Neural cell (in vitro differentiated cells): ENCODE measurements around the gene HPF1. TPM values are rescaled to one million over a fixed set of nuclear protein-coding genes. Genes with fewer than 3 reads are reported as not detected.

Source experiments
- H2AFZ ChIP-seq: fragments of 200-600, 300-800 bp; sonication (generic), shearing (Covaris generic); 2 replicates; pipeline ENCODE4 v1.6.0; 2014; ENCODE audit warnings: low read depth, mild to moderate bottlenecking, antibody characterized with exemption, low read length, moderate library complexity
- H3F3A ChIP-seq: fragments of 200-600 bp; shearing (Covaris generic); 2 replicates; pipeline ENCODE4 v1.6.1; 2016; ENCODE audit warnings: mild to moderate bottlenecking, moderate library complexity, mixed read lengths, antibody characterized with exemption, low read length; ENCODE audit not compliant: insufficient read depth, poor library complexity, severe bottlenecking
- H3K27ac ChIP-seq: fragments of 200-600, 300-800 bp; sonication (generic), shearing (Covaris generic); 2 replicates; pipeline ENCODE4 v1.5.1; 2014; ENCODE audit warnings: mild to moderate bottlenecking, low read length, moderate library complexity
- H3K27me3 ChIP-seq: fragments of 300-800, 200-600 bp; sonication (generic), shearing (Covaris generic); 2 replicates; pipeline ENCODE4 v1.6.0; 2014; ENCODE audit warnings: mild to moderate bottlenecking, low read depth, low read length, moderate library complexity; ENCODE audit not compliant: insufficient read depth
- H3K36me3 ChIP-seq: fragments of 300-800, 200-600 bp; sonication (generic), shearing (Covaris generic); 2 replicates; pipeline ENCODE4 v1.5.1; 2014; ENCODE audit warnings: mild to moderate bottlenecking, antibody characterized with exemption, low read length, moderate library complexity; ENCODE audit not compliant: insufficient read depth
- H3K4me2 ChIP-seq: fragments of 300-800, 200-600 bp; sonication (generic), shearing (Covaris generic); 2 replicates; pipeline ENCODE4 v1.6.0; 2014; ENCODE audit warnings: mild to moderate bottlenecking, low read length
- H3K4me3 ChIP-seq: fragments of 300-800, 200-600 bp; sonication (generic), shearing (Covaris generic); 2 replicates; pipeline ENCODE4 v1.5.1; 2014; ENCODE audit warnings: mild to moderate bottlenecking, low read length, moderate library complexity
- H3K79me2 ChIP-seq: fragments of 200-600 bp; shearing (Covaris generic); replicated peaks from 2 replicates; pipeline ENCODE4 v1.6.0; 2014; ENCODE audit warnings: mild to moderate bottlenecking, low read length, moderate library complexity; ENCODE audit not compliant: insufficient read depth
- H3K9ac ChIP-seq: fragments of 300-800, 200-600 bp; sonication (generic), shearing (Covaris generic); 2 replicates; pipeline ENCODE4 v1.6.1; 2016; ENCODE audit warnings: mild to moderate bottlenecking, low read length, mixed read lengths
- H3K9me2 ChIP-seq: fragments of 200-600 bp; shearing (Covaris generic); 2 replicates; pipeline ENCODE4 v1.6.1; 2016; ENCODE audit warnings: mild to moderate bottlenecking, low read length, mixed read lengths; ENCODE audit not compliant: insufficient read depth
- H3K9me3 ChIP-seq: fragments of 200-600, 300-800 bp; sonication (generic), shearing (Covaris generic); 2 replicates; pipeline ENCODE4 v1.6.1; 2016; ENCODE audit warnings: mild to moderate bottlenecking, mixed run types, low read length, moderate library complexity, mixed read lengths
- H4K20me1 ChIP-seq: fragments of 200-600 bp; shearing (Covaris generic); 2 replicates; pipeline ENCODE4 v1.6.1; 2016; ENCODE audit warnings: mild to moderate bottlenecking, mixed run types; ENCODE audit not compliant: insufficient read depth
- CTCF ChIP-seq: fragments of 450-650 bp; IDR thresholded peaks from 2 replicates; pipeline ENCODE4 v1.5.1; 2014; ENCODE audit warnings: antibody characterized with exemption, mild to moderate bottlenecking, moderate library complexity; ENCODE audit not compliant: poor library complexity, severe bottlenecking
- EP300 ChIP-seq: fragments of 450-650 bp; conservative IDR thresholded peaks from 2 replicates; pipeline ENCODE4 v1.6.1; 2014; ENCODE audit warnings: antibody characterized with exemption, mild to moderate bottlenecking, moderate library complexity; ENCODE audit not compliant: poor library complexity, severe bottlenecking
- EZH2 ChIP-seq: fragments of 200-600, 300-800 bp; shearing (Covaris generic), sonication (generic); IDR thresholded peaks from 2 replicates; pipeline ENCODE4 v1.6.1; 2014; ENCODE audit warnings: antibody characterized with exemption, low read length, borderline replicate concordance, mild to moderate bottlenecking; ENCODE audit not compliant: insufficient read depth, poor library complexity, severe bottlenecking
- MXI1 ChIP-seq: fragments of 450-650 bp; conservative IDR thresholded peaks from 2 replicates; pipeline ENCODE4 v1.6.1; 2014; ENCODE audit warnings: antibody characterized with exemption, mild to moderate bottlenecking; ENCODE audit not compliant: poor library complexity, severe bottlenecking
- POLR2AphosphoS5 ChIP-seq: IDR thresholded peaks from 2 replicates; pipeline ENCODE4 v1.6.1; 2012
- RAD21 ChIP-seq: fragments of 450-650 bp; conservative IDR thresholded peaks from 2 replicates; pipeline ENCODE4 v1.6.1; 2014; ENCODE audit warnings: antibody characterized with exemption, mild to moderate bottlenecking, moderate library complexity
- REST ChIP-seq: IDR thresholded peaks from 2 replicates; pipeline ENCODE4 v1.6.1; 2012; ENCODE audit warnings: borderline replicate concordance
- SMC3 ChIP-seq: fragments of 450-650 bp; conservative IDR thresholded peaks from 2 replicates; pipeline ENCODE4 v1.6.1; 2014; ENCODE audit warnings: antibody characterized with exemption, mild to moderate bottlenecking, moderate library complexity; ENCODE audit not compliant: poor library complexity
- TAF1 ChIP-seq: IDR thresholded peaks from 2 replicates; pipeline ENCODE4 v1.6.1; 2012; ENCODE audit warnings: low read depth
- polyA plus RNA-seq: library from polyadenylated mRNA; depleted of rRNA; stranded (reverse); fragments of >200 nt; gene quantifications from 2 replicates; pipeline ENCODE4 v1.2.3, GENCODE V29; 2014

HPF1 gene
- polyA plus RNA-seq, 1 donor from 2014 or later: 143 TPM

- Histone ChIP-seq H3F3A (no peaks in the 10 kb centered on the region), H3K9me2 (no peaks in the 10 kb centered on the region), H3K4me3 (no peak overlapping the region), H3K36me3 (peaks cover 19% of the 10 kb centered on the region), H4K20me1 (no peaks in the 10 kb centered on the region), H3K27ac (no peak overlapping the region), H3K9ac (no peak overlapping the region), H3K27me3 (no peaks in the 10 kb centered on the region), H2AFZ (no peak overlapping the region), H3K79me2 (no peaks in the 10 kb centered on the region), H3K4me2 (no peak overlapping the region), H3K9me3 (no peaks in the 10 kb centered on the region)
- TF ChIP-seq REST: no peak
- TF ChIP-seq SMC3: no peak
- no peak for TF ChIP-seq EZH2
- TF ChIP-seq CTCF: no peak
- TF ChIP-seq POLR2AphosphoS5: no peak
- TF ChIP-seq TAF1: no peak
- TF ChIP-seq MXI1: no peak
- TF ChIP-seq RAD21: no peak
- no peak for TF ChIP-seq EP300
These were observed 68.1 kb downstream of the HPF1 start for GRCh38 chr4:169689681-169690080.

- H3K9me3 ChIP-seq: no peaks in the 10 kb centered on the region
- H3K27ac ChIP-seq: no peak overlapping the region
- H4K20me1 ChIP-seq: no peaks in the 10 kb centered on the region
- peaks cover 4% of the 10 kb centered on the region for H3K36me3 ChIP-seq
- no peak overlapping the region for H3K4me2 ChIP-seq
- H3K9ac ChIP-seq: no peak overlapping the region
- H3K9me2 ChIP-seq: no peaks in the 10 kb centered on the region
- H3K4me3 ChIP-seq: no peak overlapping the region
- H3F3A ChIP-seq: no peaks in the 10 kb centered on the region
- H3K79me2 ChIP-seq: peaks cover 5% of the 10 kb centered on the region
- TF ChIP-seq SMC3: no peak
- no peak for TF ChIP-seq CTCF
- no peak for TF ChIP-seq MXI1
- no peak for TF ChIP-seq RAD21
- no peak for TF ChIP-seq EP300
- TF ChIP-seq EZH2: no peak
- TF ChIP-seq POLR2AphosphoS5: no peak
- no peak for TF ChIP-seq TAF1
- TF ChIP-seq REST: no peak
- no peak overlapping the region for H2AFZ ChIP-seq
- H3K27me3 ChIP-seq: no peaks in the 10 kb centered on the region
These were observed 75.2 kb downstream of the HPF1 start for GRCh38 chr4:169682372-169683047.
